ENCODE results near the gene NEURL3. TPM values are rescaled to one million over a fixed set of nuclear protein-coding genes. Genes with fewer than 3 reads are reported as not detected.

Gene NEURL3
- not detected in 2 replicates for total RNA-seq
- 0.09 TPM for total RNA-seq (2013)
- polyA plus RNA-seq = not detected in 2 replicates
- polyA minus RNA-seq = not detected in 2 replicates

- CTCF ChIA-PET = interaction anchor here (1.0 to 10.6 kb wide), 3 partner anchors 13 to 483 kb away, joined by 3 to 155 read pairs (median 4); no protein-coding TSS in a partner anchor
- peaks cover 29 to 34% of the 10 kb centered on the region in 2 donors for H3K4me1 ChIP-seq (ENCODE audit: control insufficient read depth in 2 of 2, insufficient read depth in 2 of 2, low read length in 2 of 2)
- no peaks in the 10 kb centered on the region for H3K9me3 Mint-ChIP-seq (ENCODE audit: insufficient read depth)
- H3K27me3 Mint-ChIP-seq = peaks cover 6% of the 10 kb centered on the region
- no peak within 1 kb of the TSS for H3K27ac ChIP-seq (ENCODE audit: low read length in 2 of 2)
- no peaks in the 10 kb centered on the region for H3K79me2 ChIP-seq (ENCODE audit: control insufficient read depth, insufficient read depth, low read length)
- peaks cover 30% of the 10 kb centered on the region for H3K4me1 Mint-ChIP-seq
- peaks cover 0 to 3% (median 0%) of the 10 kb centered on the region in 3 donors for H3K9me3 ChIP-seq (ENCODE audit: control extremely low read depth in 1 of 3, control insufficient read depth in 2 of 3, insufficient read depth in 1 of 3, low read length in 2 of 3)
- H3K9ac ChIP-seq (ENCODE audit: low read length) = no peak within 1 kb of the TSS
- no peak for DNase-seq
- H3K27ac Mint-ChIP-seq = no peak within 1 kb of the TSS
- no peak within 1 kb of the TSS for H3K4me3 ChIP-seq (ENCODE audit: control extremely low read depth in 1 of 5, extremely low read depth in 1 of 5, insufficient read depth in 1 of 5, low read depth in 2 of 5, low read length in 4 of 5)
- no peak within 1 kb of the TSS for H3K4me3 Mint-ChIP-seq
- no peak for TF ChIP-seq CTCF (IDR thresholded peaks at IDR 0.05)
- no peak for TF ChIP-seq EZH2 (IDR thresholded peaks at IDR 0.05; ENCODE audit: borderline replicate concordance, insufficient read depth, low read depth, low read length, poor library complexity, severe bottlenecking)
- 94% methylated on average over 9 of the region's 9 CpGs for WGBS (ENCODE audit: insufficient coverage)
- H2AFZ ChIP-seq (ENCODE audit: insufficient read depth, low read depth, low read length, poor library complexity, severe bottlenecking) = no peak within 1 kb of the TSS
- no peak for ATAC-seq (ENCODE audit: low read depth)
- H3K4me2 ChIP-seq (replicated peaks; ENCODE audit: low read depth, low read length, poor library complexity, severe bottlenecking) = no peak within 1 kb of the TSS
- POLR2A ChIA-PET = no interaction called here
- intact Hi-C loops (cut with micrococcal nuclease) = loop anchor here (10.0 kb wide), 1 partner anchor 301 kb away; the partner anchor contains the start of gene STARD7
- H3K27me3 ChIP-seq (replicated peaks in 1 of 4; ENCODE audit: control extremely low read depth in 1 of 4, control insufficient read depth in 3 of 4, insufficient read depth in 4 of 4, low read length in 3 of 4) = peaks cover 0 to 16% (median 0%) of the 10 kb centered on the region in 4 experiments
- H4K20me1 ChIP-seq (ENCODE audit: control insufficient read depth, insufficient read depth, low read length, poor library complexity, severe bottlenecking) = no peaks in the 10 kb centered on the region
- no peaks in the 10 kb centered on the region for H3K36me3 ChIP-seq (replicated peaks in 1 of 2; ENCODE audit: control extremely low read depth in 1 of 2, control insufficient read depth in 1 of 2, extremely low read depth in 1 of 2, insufficient read depth in 2 of 2, low read length in 1 of 2)
Observed at GRCh38 chr2:96505231-96505889, at the start of gene NEURL3. TSS of gene NEURL3 (minus strand) at chr2:96505357. CDS start at chr2:96505286, 71 bp downstream.

Measured in B cell (primary cell).